GM12878 (cell line): ENCODE data around the gene M1AP. TPM values are rescaled to one million over a fixed set of nuclear protein-coding genes. Genes with fewer than 3 reads are reported as not detected.

Experiments
- ATAC-seq: fragments of 200-7000 bp; cut with Tn5 transposase; 3 replicates; pipeline ENCODE4 v1.9.1; 2020; ENCODE audit warnings: mild to moderate bottlenecking, moderate library complexity
- BruUV-seq: library from RNA; stranded (reverse); fragments of 400-500 nt; replicated peaks from 2 replicates; lab custom pipeline; 2021; lab: Mats Ljungman, UMichigan
- CTCF ChIA-PET: fragments of 300-600 bp; sonication (Branson Sonifier 250); formaldehyde crosslinking; extraction: SDS; loops from one replicate; lab custom pipeline; 2021; ENCODE audit warnings: inconsistent platforms; lab: Yijun Ruan, JAX
- POLR2A ChIA-PET: fragments of 350-600 bp; formaldehyde crosslinking; extraction: SDS; loops from one replicate; lab custom pipeline; 2021; ENCODE audit warnings: inconsistent platforms; lab: Charles Lee
- RAD21 ChIA-PET: fragments of 300-600 bp; sonication (Branson Sonifier 250); formaldehyde crosslinking; loops from one replicate; lab custom pipeline; 2023; ENCODE audit warnings: antibody characterized with exemption; ENCODE audit not compliant: unreplicated experiment; lab: Charles Lee
- SMC1A ChIA-PET: fragments of 300-600 bp; sonication (Branson Sonifier 250); formaldehyde crosslinking; loops from one replicate; lab custom pipeline; 2023; ENCODE audit not compliant: unreplicated experiment, uncharacterized antibody; lab: Charles Lee
- DNase-seq: peaks from one replicate; pipeline ENCODE4 v3.0.0-alpha.2; 2011; ENCODE audit warnings: low read depth, low spot score
- FAIRE-seq: peaks from 3 replicates; lab custom pipeline; 2011; peaks lifted over from hg19 to GRCh38; lab: Jason Lieb, UNC
- H2AFZ ChIP-seq: 2 replicates; pipeline ENCODE4 v1.6.0; 2011; ENCODE audit warnings: low read depth, low read length, control low read depth; ENCODE audit not compliant: control insufficient read depth
- H3K27ac ChIP-seq: 2 replicates; pipeline ENCODE4 v1.5.1; 2011; ENCODE audit warnings: control low read depth; ENCODE audit not compliant: control insufficient read depth, insufficient read depth
- H3K27me3 ChIP-seq, 2 experiments: replicated peaks in 1 of 2; 2 replicates each; pipeline versions ENCODE4 v1.6.0 to v1.6.1; 2011; ENCODE audit warnings: low read length in 1 of 2; ENCODE audit not compliant: control insufficient read depth in 2 of 2, insufficient read depth in 2 of 2
- H3K36me3 ChIP-seq, 2 experiments: 2 replicates each; pipeline ENCODE4 v1.5.1; 2011; ENCODE audit warnings: low read length in 1 of 2; ENCODE audit not compliant: control insufficient read depth in 2 of 2, insufficient read depth in 2 of 2
- H3K4me1 ChIP-seq: 2 replicates; pipeline ENCODE4 v1.6.1; 2011; ENCODE audit warnings: mild to moderate bottlenecking, low read length, moderate library complexity, mixed read lengths; ENCODE audit not compliant: control insufficient read depth, insufficient read depth
- H3K4me2 ChIP-seq: 2 replicates; pipeline ENCODE4 v1.6.0; 2011; ENCODE audit warnings: control low read depth; ENCODE audit not compliant: control insufficient read depth, insufficient read depth
- H3K4me3 ChIP-seq: fragments of 200-600 bp; sonication (generic); 2 replicates; pipeline ENCODE4 v1.5.1; 2016
- H3K79me2 ChIP-seq: 2 replicates; pipeline ENCODE4 v1.6.0; 2011; ENCODE audit warnings: low read length; ENCODE audit not compliant: control insufficient read depth, insufficient read depth
- H3K9ac ChIP-seq: 2 replicates; pipeline ENCODE4 v1.8.0; 2011; ENCODE audit warnings: low read length, control low read depth, mixed read lengths; ENCODE audit not compliant: control insufficient read depth, insufficient read depth
- H3K9me3 ChIP-seq: replicated peaks from 3 replicates; pipeline ENCODE4 v1.5.1; 2011; ENCODE audit warnings: mild to moderate bottlenecking, low read length; ENCODE audit not compliant: control insufficient read depth, insufficient read depth
- H4K20me1 ChIP-seq: 2 replicates; pipeline ENCODE4 v1.6.0; 2011; ENCODE audit not compliant: control insufficient read depth, insufficient read depth
- BACH1 ChIP-seq: fragments of 450-650 bp; IDR thresholded peaks from 2 replicates; pipeline ENCODE4 v1.6.1; 2017; ENCODE audit warnings: mild to moderate bottlenecking, borderline replicate concordance
- BRCA1 ChIP-seq: IDR thresholded peaks from 2 replicates; pipeline ENCODE4 v1.6.1; 2011; ENCODE audit warnings: low read depth, low read length, improper control_type of control experiment
- GATAD2B ChIP-seq: fragments of 450-650 bp; conservative IDR thresholded peaks from 2 replicates; pipeline ENCODE4 v1.6.1; 2017; ENCODE audit warnings: low read depth, mild to moderate bottlenecking, moderate library complexity
- HCFC1 ChIP-seq: fragments of 150-350 bp; IDR thresholded peaks from 2 replicates; pipeline ENCODE4 v1.6.1; 2014; ENCODE audit warnings: low read length
- IKZF2 ChIP-seq, 2 experiments: fragments of 450-650 bp; IDR thresholded peaks; 2 replicates each; pipeline ENCODE4 v1.6.1; 2017; ENCODE audit warnings: mild to moderate bottlenecking in 2 of 2, moderate library complexity in 2 of 2
- MEF2B ChIP-seq: fragments of 450-650 bp; IDR thresholded peaks from 2 replicates; pipeline ENCODE4 v1.6.1; 2018; ENCODE audit warnings: mild to moderate bottlenecking, moderate library complexity; ENCODE audit not compliant: partially characterized antibody, poor library complexity, severe bottlenecking
- MYB ChIP-seq: fragments of 150-350 bp; IDR thresholded peaks from 2 replicates; pipeline ENCODE4 v1.6.1; 2014; ENCODE audit warnings: mild to moderate bottlenecking, low read depth, low read length, borderline replicate concordance
- MYC ChIP-seq: IDR thresholded peaks from 2 replicates; pipeline ENCODE4 v1.6.1; 2011; ENCODE audit warnings: mild to moderate bottlenecking, low read length, moderate library complexity, inconsistent platforms; ENCODE audit not compliant: insufficient read depth, insufficient replicate concordance, insufficient read length, severe bottlenecking
- POLR2A ChIP-seq: IDR thresholded peaks from 2 replicates; pipeline ENCODE4 v1.6.1; 2011; ENCODE audit warnings: low read depth, mild to moderate bottlenecking, low read length
- RB1 ChIP-seq: fragments of 450-650 bp; formaldehyde crosslinking; IDR thresholded peaks from 2 replicates; pipeline ENCODE4 v1.6.1; 2017; ENCODE audit warnings: mild to moderate bottlenecking, borderline replicate concordance
- SREBF2 ChIP-seq: IDR thresholded peaks from 2 replicates; pipeline ENCODE4 v1.6.1; 2012; ENCODE audit warnings: mild to moderate bottlenecking, low read length
- SUZ12 ChIP-seq: fragments of 200-600 bp; sonication (generic); IDR thresholded peaks from one replicate; pipeline ENCODE4 v1.6.1; 2018; ENCODE audit warnings: antibody characterized with exemption, mild to moderate bottlenecking; ENCODE audit not compliant: unreplicated experiment
- ZNF217 ChIP-seq: fragments of 450-650 bp; IDR thresholded peaks from 2 replicates; pipeline ENCODE4 v1.6.1; 2017; ENCODE audit warnings: antibody characterized with exemption, mild to moderate bottlenecking
- ZSCAN29 ChIP-seq: fragments of 450-650 bp; IDR thresholded peaks from 2 replicates; pipeline ENCODE4 v1.6.1; 2017; ENCODE audit warnings: mild to moderate bottlenecking, moderate library complexity
- WGBS: methylation state at CpG from one replicate; pipeline ENCODE4 v1.1.6; 2016; ENCODE audit warnings: low lambda C conversion rate; ENCODE audit not compliant: insufficient replicate concordance, insufficient coverage; ENCODE audit errors: missing lambda C conversion rate; 5-methylcytosine and 5-hydroxymethylcytosine counted together
- in situ Hi-C: fragments of 300-500 bp; cut with MboI; formaldehyde crosslinking; loops from 9 replicates; pipeline ENCODE4 v1.14.3; 2018; ENCODE audit warnings: mixed read lengths
- intact Hi-C: fragments of 100-400 bp; cut with micrococcal nuclease; formaldehyde crosslinking; loops from one replicate; pipeline ENCODE4 v1.14.2; 2022; ENCODE audit not compliant: unreplicated experiment
- polyA plus RNA-seq, 11 experiments: library from polyadenylated mRNA; depleted of rRNA in 4 of 11; unstranded in 6 of 11; stranded (reverse) in 5 of 11; fragments of >200 nt; fragmentation: Nextera tagmentation in 4 of 11; fragmentation: Illumina TruSeq in 1 of 11; extraction: Ambion mirVana in 4 of 11; extraction: Trizol in 1 of 11; gene quantifications; 1 replicate in 1 of 11; 2 replicates in 10 of 11; pipeline versions ENCODE4 v1.2.1 to v1.2.3, GENCODE V29; 2011 to 2016; ENCODE audit warnings: inconsistent platforms in 2 of 11, missing spikeins in 2 of 11, low read depth in 1 of 11
- total RNA-seq, 4 experiments: library from RNA; depleted of rRNA in 3 of 4; stranded (reverse); fragments of >200 nt in 3 of 4; fragmentation: Illumina TruSeq in 1 of 4; extraction: Trizol in 1 of 4; gene quantifications; 2 replicates each; pipeline versions ENCODE4 v1.2.1 to v1.2.3, GENCODE V29; 2013 to 2021
- TF ChIP-seq, protein P1 (sequence below): fragments of 450-650 bp; IDR thresholded peaks from 2 replicates; pipeline ENCODE4 v1.6.1; 2017; ENCODE audit warnings: mild to moderate bottlenecking, moderate library complexity
- TF ChIP-seq, protein P2 (sequence below): fragments of 450-650 bp; IDR thresholded peaks from 2 replicates; pipeline ENCODE4 v1.6.1; 2016; ENCODE audit warnings: mild to moderate bottlenecking
- TF ChIP-seq, protein P3 (sequence below): fragments of 450-650 bp; formaldehyde crosslinking; IDR thresholded peaks from 2 replicates; pipeline ENCODE4 v1.4.0; 2020; ENCODE audit warnings: mild to moderate bottlenecking, moderate library complexity

Gene M1AP
- total and polyA plus RNA-seq, 10 of the 15 experiments (the other 5 are each of a cell fraction or from before 2014, with no cell fraction given) = 0.04 to 0.32 (median 0.16) TPM; not detected in 4

DNA sequence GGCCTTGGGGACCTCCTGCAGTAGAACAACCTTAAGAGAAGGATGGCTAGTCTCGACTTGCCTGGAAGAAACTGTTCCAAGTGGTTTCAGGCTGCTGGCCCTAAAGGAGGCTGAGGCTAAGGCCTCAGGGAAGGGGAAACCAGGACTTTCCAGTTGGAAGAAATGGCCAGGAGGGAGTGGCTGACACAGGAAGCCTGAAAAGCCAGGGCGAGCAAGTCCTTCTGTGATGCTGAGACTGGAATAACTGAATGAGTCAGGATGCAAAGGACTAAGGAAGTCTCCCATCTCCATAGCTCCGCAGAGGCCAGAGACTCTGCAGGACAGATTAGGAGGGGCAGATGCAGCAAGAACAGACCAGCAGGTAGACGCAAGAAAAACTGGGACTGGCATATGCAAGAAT is 111.0 kb downstream of the M1AP start:
- ATAC-seq (no peak), DNase-seq (no peak), FAIRE-seq (no peak)
- Histone ChIP-seq H3K4me2 (no peak overlapping the region), H2AFZ (no peak overlapping the region), H3K9me3 (no peaks in the 10 kb centered on the region), H3K27ac (no peak overlapping the region), H3K4me3 (no peak overlapping the region), H4K20me1 (no peaks in the 10 kb centered on the region), H3K9ac (no peak overlapping the region), H3K79me2 (peaks cover 4% of the 10 kb centered on the region), H3K4me1 (peaks cover 15% of the 10 kb centered on the region), H3K36me3 (peaks cover 8 to 18% of the 10 kb centered on the region in 2 experiments), H3K27me3 (no peaks in the 10 kb centered on the region)
- CTCF ChIA-PET = interaction anchor here (4.9 kb wide), 1 partner anchor 48 kb away, joined by 36 read pairs; no protein-coding TSS in a partner anchor
- WGBS = 75% methylated on average over 4 of the region's 4 CpGs
- SMC1A ChIA-PET = interaction anchor here (3.3 kb wide), 1 partner anchor 48 kb away, joined by 40 read pairs; no protein-coding TSS in a partner anchor
- TF ChIP-seq ZNF217 (no peak), MEF2B (no peak), GATAD2B (no peak), MYB (no peak), ZSCAN29 (no peak), SREBF2 (no peak), IKZF2 (IDR thresholded peaks at IDR 0.05) (no peak), POLR2A (no peak), SUZ12 (no peak), BRCA1 (no peak), HCFC1 (no peak), RB1 (no peak), MYC (no peak), BACH1 (no peak)
- TF ChIP-seq, protein P1, sequence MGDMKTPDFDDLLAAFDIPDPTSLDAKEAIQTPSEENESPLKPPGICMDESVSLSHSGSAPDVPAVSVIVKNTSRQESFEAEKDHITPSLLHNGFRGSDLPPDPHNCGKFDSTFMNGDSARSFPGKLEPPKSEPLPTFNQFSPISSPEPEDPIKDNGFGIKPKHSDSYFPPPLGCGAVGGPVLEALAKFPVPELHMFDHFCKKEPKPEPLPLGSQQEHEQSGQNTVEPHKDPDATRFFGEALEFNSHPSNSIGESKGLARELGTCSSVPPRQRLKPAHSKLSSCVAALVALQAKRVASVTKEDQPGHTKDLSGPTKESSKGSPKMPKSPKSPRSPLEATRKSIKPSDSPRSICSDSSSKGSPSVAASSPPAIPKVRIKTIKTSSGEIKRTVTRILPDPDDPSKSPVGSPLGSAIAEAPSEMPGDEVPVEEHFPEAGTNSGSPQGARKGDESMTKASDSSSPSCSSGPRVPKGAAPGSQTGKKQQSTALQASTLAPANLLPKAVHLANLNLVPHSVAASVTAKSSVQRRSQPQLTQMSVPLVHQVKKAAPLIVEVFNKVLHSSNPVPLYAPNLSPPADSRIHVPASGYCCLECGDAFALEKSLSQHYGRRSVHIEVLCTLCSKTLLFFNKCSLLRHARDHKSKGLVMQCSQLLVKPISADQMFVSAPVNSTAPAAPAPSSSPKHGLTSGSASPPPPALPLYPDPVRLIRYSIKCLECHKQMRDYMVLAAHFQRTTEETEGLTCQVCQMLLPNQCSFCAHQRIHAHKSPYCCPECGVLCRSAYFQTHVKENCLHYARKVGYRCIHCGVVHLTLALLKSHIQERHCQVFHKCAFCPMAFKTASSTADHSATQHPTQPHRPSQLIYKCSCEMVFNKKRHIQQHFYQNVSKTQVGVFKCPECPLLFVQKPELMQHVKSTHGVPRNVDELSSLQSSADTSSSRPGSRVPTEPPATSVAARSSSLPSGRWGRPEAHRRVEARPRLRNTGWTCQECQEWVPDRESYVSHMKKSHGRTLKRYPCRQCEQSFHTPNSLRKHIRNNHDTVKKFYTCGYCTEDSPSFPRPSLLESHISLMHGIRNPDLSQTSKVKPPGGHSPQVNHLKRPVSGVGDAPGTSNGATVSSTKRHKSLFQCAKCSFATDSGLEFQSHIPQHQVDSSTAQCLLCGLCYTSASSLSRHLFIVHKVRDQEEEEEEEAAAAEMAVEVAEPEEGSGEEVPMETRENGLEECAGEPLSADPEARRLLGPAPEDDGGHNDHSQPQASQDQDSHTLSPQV = no peak
- TF ChIP-seq, protein P2, sequence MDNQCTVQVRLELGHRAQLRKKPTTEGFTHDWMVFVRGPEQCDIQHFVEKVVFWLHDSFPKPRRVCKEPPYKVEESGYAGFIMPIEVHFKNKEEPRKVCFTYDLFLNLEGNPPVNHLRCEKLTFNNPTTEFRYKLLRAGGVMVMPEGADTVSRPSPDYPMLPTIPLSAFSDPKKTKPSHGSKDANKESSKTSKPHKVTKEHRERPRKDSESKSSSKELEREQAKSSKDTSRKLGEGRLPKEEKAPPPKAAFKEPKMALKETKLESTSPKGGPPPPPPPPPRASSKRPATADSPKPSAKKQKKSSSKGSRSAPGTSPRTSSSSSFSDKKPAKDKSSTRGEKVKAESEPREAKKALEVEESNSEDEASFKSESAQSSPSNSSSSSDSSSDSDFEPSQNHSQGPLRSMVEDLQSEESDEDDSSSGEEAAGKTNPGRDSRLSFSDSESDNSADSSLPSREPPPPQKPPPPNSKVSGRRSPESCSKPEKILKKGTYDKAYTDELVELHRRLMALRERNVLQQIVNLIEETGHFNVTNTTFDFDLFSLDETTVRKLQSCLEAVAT = no peak
- TF ChIP-seq, protein P3, sequence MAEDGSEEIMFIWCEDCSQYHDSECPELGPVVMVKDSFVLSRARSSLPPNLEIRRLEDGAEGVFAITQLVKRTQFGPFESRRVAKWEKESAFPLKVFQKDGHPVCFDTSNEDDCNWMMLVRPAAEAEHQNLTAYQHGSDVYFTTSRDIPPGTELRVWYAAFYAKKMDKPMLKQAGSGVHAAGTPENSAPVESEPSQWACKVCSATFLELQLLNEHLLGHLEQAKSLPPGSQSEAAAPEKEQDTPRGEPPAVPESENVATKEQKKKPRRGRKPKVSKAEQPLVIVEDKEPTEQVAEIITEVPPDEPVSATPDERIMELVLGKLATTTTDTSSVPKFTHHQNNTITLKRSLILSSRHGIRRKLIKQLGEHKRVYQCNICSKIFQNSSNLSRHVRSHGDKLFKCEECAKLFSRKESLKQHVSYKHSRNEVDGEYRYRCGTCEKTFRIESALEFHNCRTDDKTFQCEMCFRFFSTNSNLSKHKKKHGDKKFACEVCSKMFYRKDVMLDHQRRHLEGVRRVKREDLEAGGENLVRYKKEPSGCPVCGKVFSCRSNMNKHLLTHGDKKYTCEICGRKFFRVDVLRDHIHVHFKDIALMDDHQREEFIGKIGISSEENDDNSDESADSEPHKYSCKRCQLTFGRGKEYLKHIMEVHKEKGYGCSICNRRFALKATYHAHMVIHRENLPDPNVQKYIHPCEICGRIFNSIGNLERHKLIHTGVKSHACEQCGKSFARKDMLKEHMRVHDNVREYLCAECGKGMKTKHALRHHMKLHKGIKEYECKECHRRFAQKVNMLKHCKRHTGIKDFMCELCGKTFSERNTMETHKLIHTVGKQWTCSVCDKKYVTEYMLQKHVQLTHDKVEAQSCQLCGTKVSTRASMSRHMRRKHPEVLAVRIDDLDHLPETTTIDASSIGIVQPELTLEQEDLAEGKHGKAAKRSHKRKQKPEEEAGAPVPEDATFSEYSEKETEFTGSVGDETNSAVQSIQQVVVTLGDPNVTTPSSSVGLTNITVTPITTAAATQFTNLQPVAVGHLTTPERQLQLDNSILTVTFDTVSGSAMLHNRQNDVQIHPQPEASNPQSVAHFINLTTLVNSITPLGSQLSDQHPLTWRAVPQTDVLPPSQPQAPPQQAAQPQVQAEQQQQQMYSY (CRISPR knock-in tag) = no peak
- POLR2A ChIA-PET = interaction anchor here (2.3 kb wide), 1 partner anchor 34 kb away, joined by 8 read pairs; no protein-coding TSS in a partner anchor
- RAD21 ChIA-PET = no interaction called here
- BruUV-seq = no TSS peak
- intact Hi-C loops (no loop called here), in situ Hi-C loops (no loop called here)
